ENCODE results near the gene XRCC4.

DNA sequence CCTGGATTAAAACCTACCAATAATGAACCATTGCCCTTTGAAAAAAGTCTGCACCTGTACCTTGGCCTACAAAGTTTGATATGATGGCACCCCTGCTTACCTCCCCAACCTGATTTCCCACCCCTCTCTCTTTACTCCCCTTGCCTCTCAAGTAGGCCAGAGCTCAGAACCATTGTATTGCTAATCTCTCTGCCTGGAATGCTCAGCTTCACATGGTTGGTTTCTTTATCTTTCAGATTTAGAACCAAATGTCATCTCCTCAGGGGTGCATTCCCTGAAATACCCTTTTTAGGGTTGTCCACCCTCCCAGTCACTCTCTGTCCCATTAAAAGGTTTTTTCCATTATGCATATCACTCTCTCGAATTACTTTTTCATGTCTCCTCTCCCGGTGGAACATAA is 277.6 kb downstream of the XRCC4 start:
- no peak for TF ChIP-seq CTCF (IDR thresholded peaks at IDR 0.05)
- no peak for TF ChIP-seq EP300 (IDR thresholded peaks at IDR 0.05)
